ENCODE measurements around the gene LYPD6B.

Gene LYPD6B

DNA sequence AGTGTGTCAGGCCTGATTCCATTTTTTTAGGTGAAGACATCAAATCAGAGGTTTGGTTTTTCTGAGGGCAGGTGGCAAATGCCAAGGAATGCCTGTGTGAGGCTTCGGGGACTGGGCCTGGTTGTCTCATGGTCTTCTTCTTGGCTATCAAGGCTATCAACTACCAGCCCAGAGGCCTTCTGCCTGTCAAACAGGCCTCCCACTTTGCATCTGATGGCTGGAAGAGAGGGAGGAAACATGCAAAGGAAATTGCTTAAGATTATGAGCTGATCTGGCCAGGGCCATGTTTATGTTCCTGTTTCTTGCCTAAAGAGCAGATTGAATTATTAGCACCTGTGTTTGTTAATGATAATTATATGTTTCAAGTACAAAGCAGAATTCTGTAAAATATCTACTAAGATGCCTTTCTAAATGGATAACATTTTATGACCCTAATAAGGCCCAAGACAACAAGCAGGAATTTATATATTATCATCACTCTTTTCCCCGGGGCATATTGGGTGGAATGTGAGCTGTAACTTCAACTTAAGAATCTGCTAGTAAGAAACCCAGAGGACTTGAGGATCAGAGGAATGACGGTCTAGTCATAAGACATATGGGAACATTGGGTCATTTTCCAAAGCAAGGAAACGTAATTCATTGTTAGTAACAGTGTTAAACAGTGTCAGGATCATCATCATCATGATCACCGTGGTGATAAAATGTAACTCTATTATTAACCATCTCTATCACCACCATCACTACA, 123.2 kb downstream of the LYPD6B start:
- DNase-seq (ENCODE audit: low spot score) = no peak

DNA sequence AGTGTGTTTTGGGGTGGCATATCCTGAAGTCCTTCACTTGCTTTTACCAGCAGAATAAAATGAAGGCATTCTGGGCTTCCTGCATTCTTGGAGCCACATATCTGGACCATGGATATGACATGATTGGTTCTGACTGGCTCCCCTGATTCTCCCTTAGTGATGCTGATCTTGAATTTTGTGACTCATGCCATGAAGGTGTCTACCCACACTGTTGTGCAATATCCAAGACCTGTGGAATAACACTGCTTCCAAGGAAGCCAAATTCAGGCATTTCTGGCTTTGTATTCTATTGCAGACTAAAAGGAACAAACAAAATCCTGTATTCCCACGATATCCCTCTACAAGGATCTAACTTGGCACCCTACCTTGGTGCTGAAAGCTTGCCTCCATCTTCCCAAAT, 125.8 kb downstream of the LYPD6B start:
- DNase-seq (ENCODE audit: low spot score) = no peak

DNA sequence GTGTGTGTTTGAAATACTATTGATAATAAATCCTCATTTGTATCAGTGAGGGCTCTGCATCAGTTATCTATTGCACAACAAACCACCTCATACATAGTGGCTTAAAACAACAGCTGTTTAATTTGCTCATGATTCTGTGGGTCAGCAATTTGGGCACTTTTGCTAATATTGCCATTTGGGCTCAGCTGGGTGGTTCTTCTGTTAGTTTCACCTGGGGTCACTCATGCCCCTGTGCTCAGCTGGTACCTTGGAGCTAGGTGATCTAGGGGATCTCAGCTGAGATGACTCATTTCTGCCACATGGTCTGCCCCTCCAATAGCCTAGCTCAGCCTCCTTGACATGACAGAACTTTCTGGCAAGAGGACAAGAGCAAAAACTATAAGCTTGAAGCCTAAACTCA, 126.3 kb downstream of the LYPD6B start:
- no peak for DNase-seq (ENCODE audit: low spot score)

DNA sequence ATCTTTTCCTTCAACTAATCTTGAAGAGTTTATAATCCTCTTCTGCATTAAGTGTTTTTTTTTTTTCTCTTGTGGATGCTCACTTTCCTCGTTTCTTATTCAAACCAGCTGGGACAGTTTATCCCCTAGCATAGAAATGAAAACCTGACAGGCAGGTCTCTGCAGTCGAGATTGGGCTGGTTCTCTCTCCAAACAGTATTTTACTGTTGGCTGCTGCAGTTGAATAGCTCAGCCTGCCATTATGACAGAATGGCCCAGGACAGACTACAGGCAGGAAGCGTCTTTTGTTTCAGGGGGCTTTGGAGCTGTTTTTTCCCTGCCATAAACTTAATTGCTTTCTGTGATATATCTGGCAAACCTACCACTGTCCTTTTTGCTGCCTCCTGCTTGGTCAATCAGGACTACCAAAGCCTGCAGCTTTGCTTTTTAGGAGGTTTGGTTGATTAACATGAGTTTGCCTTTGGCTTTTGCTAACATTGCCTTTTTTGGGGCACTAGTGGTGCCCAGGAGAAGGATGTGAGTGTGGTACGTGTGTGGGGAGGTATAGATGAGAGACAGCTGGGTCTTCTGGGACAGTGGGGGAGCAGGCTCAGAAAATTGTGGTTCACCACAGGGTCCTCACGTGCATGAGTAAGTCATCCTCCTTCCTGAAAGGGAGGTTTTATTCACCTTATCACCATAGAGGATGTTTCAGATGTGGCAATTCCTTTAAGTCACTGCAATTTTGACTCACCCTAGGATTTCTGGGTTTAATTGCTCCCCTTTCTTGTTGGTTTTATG, 128.7 kb downstream of the LYPD6B start:
- peak; percentile 5 for DNase-seq (ENCODE audit: low spot score)

DNA sequence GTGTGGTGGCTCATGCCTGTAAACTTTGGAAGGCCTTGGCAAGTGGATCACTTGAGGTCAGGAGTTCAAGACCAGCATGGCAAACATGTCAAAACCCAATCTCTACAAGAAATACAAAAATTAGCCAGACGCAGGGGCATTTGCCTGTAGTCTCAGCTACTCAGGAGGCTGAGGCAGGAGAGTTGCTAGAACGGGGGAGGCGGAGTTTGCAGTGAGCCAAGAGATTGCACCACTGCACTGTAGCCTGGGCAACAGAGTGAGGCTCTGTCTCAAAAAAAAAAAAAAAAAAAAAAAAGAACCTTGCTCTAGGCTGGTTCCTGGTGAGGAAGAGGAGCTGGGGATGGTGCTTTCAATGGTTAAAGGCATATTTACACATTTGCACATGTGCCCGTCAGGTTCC, 129.4 kb downstream of the LYPD6B start:
- no peak for DNase-seq (ENCODE audit: low spot score)

DNA sequence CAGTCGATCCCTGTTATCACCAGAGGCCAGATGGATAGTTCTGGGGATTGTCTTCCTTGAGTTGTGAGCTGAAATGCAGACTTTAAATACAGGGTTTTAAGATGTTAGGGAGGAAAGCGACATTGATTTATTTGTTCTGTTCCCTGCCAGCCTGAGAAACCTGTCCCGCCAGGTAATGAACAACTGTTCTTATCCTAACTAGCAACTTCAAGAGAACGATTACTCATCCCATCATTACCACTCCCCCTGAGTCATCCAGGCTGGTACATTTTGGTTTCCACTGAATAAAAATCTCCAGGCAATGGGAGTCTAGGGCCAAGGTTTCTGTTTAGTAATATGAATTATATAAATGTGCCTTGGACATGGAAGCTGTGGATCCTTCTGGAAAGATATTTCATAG, 131.2 kb downstream of the LYPD6B start:
- DNase-seq (ENCODE audit: low spot score) = peak; percentile 80

DNA sequence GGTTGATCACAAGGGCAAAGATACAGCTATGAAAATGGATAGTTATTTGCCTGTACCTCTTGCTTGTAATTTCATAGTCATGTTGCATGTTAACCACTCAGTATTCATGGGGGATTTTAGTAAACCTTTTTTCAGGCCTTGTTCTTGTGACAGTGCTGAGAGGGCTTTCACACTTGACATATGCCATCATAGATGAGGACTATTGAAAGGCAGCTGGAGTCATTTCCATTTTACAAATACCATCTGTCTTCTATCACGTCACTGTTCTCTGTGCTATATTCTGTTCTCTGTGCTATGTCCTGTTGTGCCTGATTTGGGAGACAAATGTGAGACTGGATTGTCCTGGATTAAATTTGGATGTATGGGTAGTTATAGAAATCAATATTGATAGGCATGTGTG, 131.7 kb downstream of the LYPD6B start:
- no peak for DNase-seq (ENCODE audit: low spot score)

DNA sequence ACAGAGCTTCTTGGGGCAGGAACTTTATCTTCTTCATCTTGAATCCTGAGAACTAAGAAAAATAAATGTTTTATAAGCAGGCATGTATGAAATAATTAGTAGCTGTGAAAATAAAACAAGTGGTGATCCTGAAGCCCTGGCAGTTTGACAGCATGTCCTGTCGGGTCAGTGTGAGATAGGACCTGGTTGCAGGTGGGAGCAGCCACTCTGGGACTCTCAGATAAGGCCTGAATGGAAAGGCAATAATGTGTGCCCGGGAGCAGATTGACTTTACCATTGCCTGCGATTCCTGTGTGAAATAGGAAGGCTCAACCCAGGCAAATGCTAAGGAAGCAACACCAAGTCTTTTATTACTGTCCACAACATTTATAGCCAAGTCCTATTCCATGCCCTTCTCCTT, 132.4 kb downstream of the LYPD6B start:
- DNase-seq (ENCODE audit: low spot score) = no peak

DNA sequence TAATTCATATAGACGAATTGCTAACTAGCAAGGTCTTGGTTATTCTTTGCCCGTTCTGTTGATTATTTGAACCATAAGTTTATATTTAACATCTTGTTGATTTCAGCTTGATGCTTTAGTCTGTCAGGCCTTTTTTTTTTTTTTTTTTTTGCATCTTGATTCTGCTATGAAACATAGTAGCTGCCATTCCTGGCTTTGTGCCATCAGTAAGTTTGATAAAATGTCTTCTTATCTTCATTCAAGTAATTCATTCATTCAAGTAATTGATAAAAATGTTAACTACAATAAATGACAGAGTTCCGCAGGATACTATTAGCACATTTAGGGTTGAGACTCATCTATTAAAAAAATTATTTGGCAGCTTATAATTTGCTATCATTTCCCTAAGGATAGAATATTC, 134.7 kb downstream of the LYPD6B start:
- DNase-seq (ENCODE audit: low spot score) = no peak

DNA sequence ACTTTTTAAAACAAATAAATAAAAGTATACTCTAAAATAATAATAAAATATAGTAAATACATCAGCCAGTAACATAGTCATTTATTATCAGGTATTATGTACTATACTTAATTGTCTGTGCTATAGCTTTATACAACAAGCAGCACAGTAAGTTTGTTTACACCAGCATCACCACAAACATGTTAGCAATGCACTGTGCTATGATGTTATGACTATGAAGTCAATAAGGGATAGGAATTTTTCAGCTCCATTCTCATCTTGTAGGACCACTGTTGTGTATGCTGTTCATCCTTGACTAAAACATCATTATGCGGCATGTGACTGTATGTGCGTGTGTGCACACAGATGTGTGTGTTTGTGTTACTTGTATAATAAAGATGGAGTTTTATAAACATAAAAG, 137.5 kb downstream of the LYPD6B start:
- no peak for DNase-seq (ENCODE audit: low spot score)

DNA sequence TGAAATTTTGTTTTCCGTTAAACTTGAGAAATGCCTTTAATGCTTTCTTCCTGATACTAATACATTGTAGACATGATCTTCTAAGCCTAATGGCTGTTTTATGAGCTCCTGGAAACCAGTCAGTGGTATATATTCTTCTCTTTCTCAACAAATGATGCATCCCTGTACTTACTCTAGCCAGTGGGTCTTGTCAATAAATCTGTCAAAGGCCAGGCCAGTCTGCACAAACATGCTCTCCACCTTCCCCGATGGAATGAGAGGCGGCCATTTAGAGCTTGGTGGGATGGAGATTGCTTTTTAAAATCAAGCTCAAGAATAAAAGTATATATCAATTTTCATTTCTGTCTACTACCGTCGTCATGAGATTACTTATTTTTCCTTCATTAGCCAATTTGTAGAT, 140.1 kb downstream of the LYPD6B start:
- no peak for DNase-seq (ENCODE audit: low spot score)

DNA sequence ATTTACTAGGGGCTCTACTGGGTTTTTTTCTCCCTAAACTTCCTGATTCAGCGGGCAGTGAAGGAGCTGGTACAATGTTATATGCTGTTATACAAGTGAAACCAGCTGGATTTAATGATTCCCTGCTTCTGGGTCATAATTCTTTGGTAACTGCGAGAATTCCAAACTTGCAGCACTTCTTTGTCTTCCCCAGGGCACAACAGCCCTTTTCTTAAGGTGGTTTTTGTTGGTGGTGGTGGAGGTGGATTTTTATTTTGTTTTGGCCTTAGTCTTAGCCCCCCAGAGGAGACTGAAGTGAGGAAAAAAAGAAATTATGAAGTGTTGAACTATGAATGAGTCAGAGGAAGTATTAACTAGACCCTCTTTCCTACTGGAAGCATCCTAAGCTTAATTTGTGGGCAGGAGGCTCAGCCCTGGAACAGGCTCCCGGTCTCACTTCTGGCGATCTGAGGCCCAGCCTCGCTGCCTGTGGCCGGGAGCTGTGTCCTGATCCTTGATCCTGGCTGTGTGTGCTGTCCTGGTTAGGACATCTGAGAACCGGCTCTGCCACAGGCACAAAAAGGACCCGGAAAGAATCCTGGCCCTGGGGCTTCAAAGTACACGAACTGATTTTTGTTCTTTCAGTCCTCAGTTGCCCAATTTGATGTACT, 141.9 kb downstream of the LYPD6B start:
- DNase-seq (ENCODE audit: low spot score) = no peak

DNA sequence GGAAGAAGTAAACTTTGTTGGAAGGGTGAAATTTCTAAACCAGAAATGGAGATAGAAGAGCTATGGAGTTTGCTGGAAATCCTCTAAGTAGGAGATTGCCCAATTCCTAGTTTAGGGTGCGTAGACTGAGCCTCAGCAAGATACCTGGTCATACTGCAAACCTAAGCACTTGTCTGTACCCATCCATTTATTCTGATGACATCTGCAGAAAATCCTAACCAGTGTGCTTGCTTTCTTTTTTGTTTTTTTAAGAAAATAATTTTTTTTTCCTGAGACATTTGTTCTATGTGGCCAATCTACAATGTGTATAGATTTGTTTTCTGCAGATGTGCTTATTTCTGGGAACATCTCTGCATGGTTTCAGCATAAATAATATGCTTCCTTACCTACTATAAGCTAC, 144.7 kb downstream of the LYPD6B start:
- no peak for DNase-seq (ENCODE audit: low spot score)

DNA sequence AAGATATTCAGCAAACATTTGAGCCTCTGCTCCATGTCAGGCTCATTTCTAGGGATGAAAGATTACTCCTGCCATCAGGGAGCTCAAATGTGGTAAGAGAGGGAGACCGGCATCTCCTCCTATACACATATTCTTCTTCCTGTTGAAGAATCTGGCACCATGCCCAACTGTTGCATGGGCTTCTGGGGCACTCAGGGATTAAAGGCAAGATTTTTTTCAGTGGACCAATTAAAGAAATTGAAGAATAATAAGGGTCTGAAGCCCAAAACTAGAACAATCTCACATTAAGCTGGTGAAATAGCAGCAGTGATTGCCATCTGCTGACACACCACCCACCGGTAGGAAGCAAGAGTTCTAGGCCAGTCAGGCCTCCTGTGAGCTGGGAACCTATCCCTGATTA, 146.5 kb downstream of the LYPD6B start:
- no peak for DNase-seq (ENCODE audit: low spot score)

DNA sequence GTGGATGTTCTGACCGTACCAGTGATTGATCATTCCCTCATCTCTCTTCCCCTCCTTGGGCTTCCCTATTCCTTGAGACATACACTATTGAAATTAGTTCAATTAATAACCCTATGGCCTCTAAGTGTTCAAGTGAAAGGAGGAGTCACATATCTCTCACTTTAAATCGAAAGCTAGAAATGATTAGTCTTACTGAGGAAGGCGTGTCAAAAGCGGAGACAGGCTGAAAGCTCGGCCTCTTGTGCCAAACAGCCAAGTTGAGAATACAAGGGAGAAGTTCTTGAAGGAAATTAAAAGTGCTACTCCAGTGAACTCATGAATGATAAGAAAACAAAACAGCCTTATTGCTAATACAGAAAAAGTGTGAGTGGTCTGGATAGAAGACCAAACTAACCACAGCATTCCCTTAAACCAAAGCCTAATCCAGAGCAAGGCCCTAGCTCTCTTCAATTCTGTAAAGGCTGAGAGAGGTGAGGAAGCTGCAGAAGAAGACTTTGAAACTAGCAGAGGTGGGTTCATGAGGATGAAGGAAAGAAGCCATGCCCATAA, 147.5 kb downstream of the LYPD6B start:
- DNase-seq (ENCODE audit: low spot score) = no peak

DNA sequence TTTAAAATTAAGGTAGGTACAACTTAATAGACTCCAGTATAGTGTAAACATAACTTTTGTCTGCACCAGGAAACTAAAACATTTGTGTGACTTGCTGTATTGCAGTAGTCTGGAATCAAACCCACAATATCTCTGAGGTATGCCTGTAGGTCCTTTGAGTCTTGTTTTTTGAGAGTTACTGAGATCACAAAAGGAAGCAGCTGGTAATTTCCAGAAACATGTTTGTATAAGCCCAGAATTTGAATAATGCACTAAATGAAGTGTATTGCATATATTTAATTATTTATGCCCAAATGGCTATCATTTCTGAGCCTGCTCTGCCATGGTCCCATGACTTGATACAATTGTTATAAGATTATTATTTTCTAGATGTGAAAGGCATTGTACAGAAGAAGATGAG, 148.6 kb downstream of the LYPD6B start:
- DNase-seq (ENCODE audit: low spot score) = no peak

DNA sequence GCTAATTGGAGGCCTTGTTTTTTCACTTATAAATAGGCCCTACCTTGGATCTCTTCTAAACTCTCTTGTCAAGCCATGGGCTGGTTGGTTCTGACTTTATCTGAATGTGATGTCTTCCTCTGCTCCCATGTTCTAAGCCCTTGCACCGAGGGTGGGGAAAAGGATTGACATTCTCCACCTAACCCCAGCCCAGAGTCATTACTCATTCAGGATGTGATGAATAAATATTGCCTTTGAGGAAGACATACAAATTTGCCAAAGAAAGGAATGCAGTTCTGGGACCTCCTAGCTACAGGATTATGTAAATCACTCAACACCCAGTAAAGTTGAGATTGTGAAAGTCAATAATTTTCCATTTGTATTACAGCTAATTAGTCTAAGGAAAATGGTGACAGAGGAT, 149.8 kb downstream of the LYPD6B start:
- no peak for DNase-seq (ENCODE audit: low spot score)

DNA sequence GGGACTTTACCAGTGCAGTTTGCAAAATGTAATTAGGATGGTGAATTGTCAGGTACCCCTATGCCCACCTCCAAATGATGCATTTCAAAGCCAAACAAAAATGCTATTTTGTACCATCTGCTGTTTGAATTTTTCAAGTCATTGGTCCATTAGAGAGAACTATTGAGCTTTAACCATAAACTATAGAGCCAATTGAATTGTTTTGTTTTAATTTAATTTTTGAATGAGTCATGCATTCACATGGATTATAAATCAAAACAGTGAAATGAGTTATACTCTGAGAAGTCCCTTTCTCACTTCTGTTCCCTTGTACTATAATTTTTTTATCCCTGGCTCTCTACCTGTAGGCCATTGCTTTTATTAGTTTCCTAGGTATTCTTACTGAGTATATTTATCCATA, 151.3 kb downstream of the LYPD6B start:
- DNase-seq (ENCODE audit: low spot score) = no peak

DNA sequence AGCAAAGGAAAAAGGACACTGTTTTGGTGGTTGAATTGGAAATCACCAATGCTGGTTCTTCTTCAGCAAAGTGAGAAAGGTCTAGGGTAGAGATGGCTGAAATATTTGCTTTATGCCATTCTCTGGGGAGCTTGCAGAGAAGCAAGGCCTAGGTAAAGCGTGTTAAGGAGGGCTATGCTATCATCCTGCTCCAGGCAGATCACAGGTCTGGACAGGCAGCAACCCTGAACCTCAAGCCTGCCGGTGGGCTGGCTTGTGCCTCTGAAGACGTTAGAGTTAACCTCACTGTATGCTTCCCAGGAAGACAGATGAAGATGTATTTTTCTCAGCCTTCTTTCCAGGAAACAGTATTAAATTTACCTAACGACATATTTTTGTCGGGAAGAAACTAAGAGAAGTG, 153.4 kb downstream of the LYPD6B start:
- no peak for DNase-seq (ENCODE audit: low spot score)

DNA sequence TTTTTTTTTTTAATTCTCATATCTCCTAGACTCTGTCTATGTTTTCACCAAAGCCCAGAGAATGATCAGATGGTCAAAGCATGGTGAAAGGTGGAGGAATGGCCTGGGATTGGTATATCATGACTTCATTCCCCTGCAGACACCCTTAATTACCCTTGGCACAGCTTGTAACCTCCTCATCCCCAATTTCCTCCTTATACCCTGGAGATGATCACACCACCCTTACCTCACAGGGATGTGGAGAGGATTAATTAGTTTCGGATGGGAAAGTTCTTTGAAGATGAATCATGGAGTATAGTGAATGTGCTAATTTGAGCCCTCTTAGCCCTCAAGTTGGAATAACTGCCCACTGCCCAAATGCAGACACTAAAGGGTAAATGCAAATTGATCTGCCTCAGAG, 153.9 kb downstream of the LYPD6B start:
- no peak for DNase-seq (ENCODE audit: low spot score)

DNA sequence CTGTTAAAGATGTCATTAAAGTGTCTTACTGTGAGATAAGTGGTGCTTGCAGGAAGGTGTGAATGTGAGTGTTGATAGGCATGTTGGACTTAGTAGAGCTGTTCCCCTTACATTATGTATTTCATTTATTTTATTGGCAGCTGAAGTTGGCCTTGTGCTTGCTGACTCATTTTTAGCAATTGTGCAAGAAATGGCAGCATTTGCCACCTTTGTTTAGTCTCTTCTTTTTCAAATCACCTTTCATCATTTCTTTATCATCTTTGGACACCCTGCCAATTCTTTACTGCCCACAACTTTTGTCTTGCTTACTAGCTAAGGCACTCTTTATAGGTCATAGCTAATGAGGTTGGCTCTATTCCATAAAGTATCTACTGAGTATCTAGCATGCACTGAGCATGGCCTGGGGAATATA, 161.6 kb downstream of the LYPD6B start:
- peak; percentile 34 for DNase-seq (ENCODE audit: low spot score)

DNA sequence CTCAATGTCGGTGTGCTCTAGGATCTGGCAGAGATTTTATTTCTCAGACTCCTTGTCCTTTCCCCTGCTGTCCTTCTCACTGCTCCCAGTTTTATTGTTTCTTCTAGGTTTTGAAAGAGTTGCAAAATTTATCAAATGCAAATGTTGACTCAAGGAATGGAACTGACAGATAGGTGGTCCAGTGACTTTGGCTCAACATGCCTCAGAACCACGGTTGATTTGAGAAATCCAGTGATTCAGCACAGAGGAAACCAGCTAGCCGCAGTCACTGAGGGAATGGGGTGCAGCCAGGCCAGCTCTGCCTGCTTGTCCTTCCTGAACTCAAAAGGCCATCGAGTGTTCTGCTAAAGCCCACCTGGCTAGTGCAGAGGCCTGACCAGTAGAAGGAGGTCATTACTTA, 166.2 kb downstream of the LYPD6B start:
- DNase-seq (ENCODE audit: low spot score) = no peak

DNA sequence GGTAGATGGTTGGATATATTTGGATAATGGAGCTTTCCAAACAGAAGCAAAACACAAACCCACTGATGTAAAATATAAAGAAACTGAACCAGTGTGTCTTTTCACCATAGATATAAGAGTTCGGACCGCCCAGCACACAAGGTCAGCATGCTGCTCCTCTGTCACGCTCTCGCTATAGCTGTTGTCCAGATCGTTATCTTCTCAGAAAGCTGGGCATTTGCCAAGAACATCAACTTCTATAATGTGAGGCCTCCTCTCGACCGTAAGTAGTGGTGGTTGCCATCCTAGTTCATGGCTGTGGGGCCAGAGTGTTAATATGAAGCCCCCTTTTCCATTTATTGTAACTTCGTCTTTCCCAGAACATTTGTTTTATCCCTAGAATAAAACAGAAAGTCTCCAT, 166.6 kb downstream of the LYPD6B start:
- DNase-seq (ENCODE audit: low spot score) = no peak
